HepG2 (cell line): ENCODE measurements around the gene RRP9. TPM values are rescaled to one million over a fixed set of nuclear protein-coding genes. Genes with fewer than 3 reads are reported as not detected.

Experiments used
- AGO1 ChIP-seq: fragments of 200-400 bp; formaldehyde crosslinking; IDR thresholded peaks from 2 replicates; pipeline ENCODE4 v1.6.1; 2017; ENCODE audit warnings: mild to moderate bottlenecking, low read depth, low read length, moderate library complexity; ENCODE audit not compliant: poor library complexity, severe bottlenecking
- BCL3 ChIP-seq: sonication (generic); formaldehyde crosslinking; IDR thresholded peaks from 2 replicates; pipeline ENCODE4 v1.5.1; 2020; ENCODE audit warnings: mild to moderate bottlenecking, missing genetic modification reagents, moderate library complexity
- CERS6 ChIP-seq: sonication (generic); formaldehyde crosslinking; IDR thresholded peaks from 2 replicates; pipeline ENCODE4 v1.5.0; 2020; ENCODE audit warnings: missing genetic modification reagents
- DMAP1 ChIP-seq: IDR thresholded peaks from 2 replicates; pipeline ENCODE4 v1.6.1; 2016
- EZH2 ChIP-seq: conservative IDR thresholded peaks from 2 replicates; pipeline ENCODE4 v1.6.1; 2012; ENCODE audit warnings: mild to moderate bottlenecking, low read depth, low read length, moderate library complexity
- FOXC1 ChIP-seq: sonication (generic); formaldehyde crosslinking; IDR thresholded peaks from 2 replicates; pipeline ENCODE4 v1.8.0; 2022; ENCODE audit warnings: mild to moderate bottlenecking, missing genetic modification reagents, borderline replicate concordance
- GLI4 ChIP-seq: sonication (generic); formaldehyde crosslinking; IDR thresholded peaks from 2 replicates; pipeline ENCODE4 v1.5.1; 2020; ENCODE audit warnings: missing genetic modification reagents, mild to moderate bottlenecking, moderate library complexity, borderline replicate concordance
- HINFP ChIP-seq: sonication (generic); formaldehyde crosslinking; IDR thresholded peaks from 2 replicates; pipeline ENCODE4 v1.4.0; 2020; ENCODE audit warnings: low read depth, mild to moderate bottlenecking, missing genetic modification reagents
- HOXA5 ChIP-seq: sonication (generic); formaldehyde crosslinking; IDR thresholded peaks from 2 replicates; pipeline ENCODE4 v1.4.0; 2020; ENCODE audit warnings: missing genetic modification reagents
- KLF16 ChIP-seq, 2 experiments: sonication (generic) in 1 of 2; formaldehyde crosslinking in 1 of 2; IDR thresholded peaks; 2 replicates each; pipeline versions ENCODE4 v1.6.1 to v1.8.0; 2016 to 2023; ENCODE audit warnings: missing genetic modification reagents in 2 of 2, missing compliant biosample characterization in 1 of 2
- MEF2D ChIP-seq: sonication (generic); formaldehyde crosslinking; IDR thresholded peaks from 2 replicates; pipeline ENCODE4 v1.5.1; 2020; ENCODE audit warnings: mild to moderate bottlenecking, missing genetic modification reagents
- PHF20 ChIP-seq: sonication (generic); formaldehyde crosslinking; IDR thresholded peaks from 2 replicates; pipeline ENCODE4 v1.5.0; 2020; ENCODE audit warnings: mild to moderate bottlenecking, missing genetic modification reagents
- ZNF20 ChIP-seq: sonication (generic); formaldehyde crosslinking; IDR thresholded peaks from 2 replicates; pipeline ENCODE4 v1.4.0; 2020; ENCODE audit warnings: mild to moderate bottlenecking, moderate library complexity, missing genetic modification reagents
- ZNF280D ChIP-seq: sonication (generic); formaldehyde crosslinking; IDR thresholded peaks from 2 replicates; pipeline ENCODE4 v1.5.1; 2020; ENCODE audit warnings: mild to moderate bottlenecking, missing genetic modification reagents
- ZNF382 ChIP-seq: sonication (generic); formaldehyde crosslinking; IDR thresholded peaks from 2 replicates; pipeline ENCODE4 v1.5.0; 2020; ENCODE audit warnings: missing genetic modification reagents, mild to moderate bottlenecking, borderline replicate concordance
- ZNF552 ChIP-seq: sonication (generic); formaldehyde crosslinking; IDR thresholded peaks from 2 replicates; pipeline ENCODE4 v1.9.0; 2022; ENCODE audit warnings: missing genetic modification reagents, mild to moderate bottlenecking, borderline replicate concordance
- ZNF598 ChIP-seq: sonication (generic); formaldehyde crosslinking; IDR thresholded peaks from 2 replicates; pipeline ENCODE4 v1.5.1; 2020; ENCODE audit warnings: mild to moderate bottlenecking, missing genetic modification reagents, borderline replicate concordance
- ZNF629 ChIP-seq: sonication (generic); formaldehyde crosslinking; conservative IDR thresholded peaks from 2 replicates; pipeline ENCODE4 v1.5.0; 2020; ENCODE audit warnings: missing genetic modification reagents
- ZNF660 ChIP-seq: sonication (generic); formaldehyde crosslinking; IDR thresholded peaks from 2 replicates; pipeline ENCODE4 v1.5.1; 2020; ENCODE audit warnings: mild to moderate bottlenecking, low read depth, missing genetic modification reagents, borderline replicate concordance
- ZNF674 ChIP-seq: sonication (generic); formaldehyde crosslinking; IDR thresholded peaks from 2 replicates; pipeline ENCODE4 v1.5.0; 2020; ENCODE audit warnings: low read depth, mild to moderate bottlenecking, missing genetic modification reagents
- ZNF878 ChIP-seq: sonication (generic); formaldehyde crosslinking; IDR thresholded peaks from 2 replicates; pipeline ENCODE4 v1.8.1; 2023; ENCODE audit warnings: mild to moderate bottlenecking, missing genetic modification reagents, moderate library complexity
- ZSCAN12 ChIP-seq: sonication (generic); formaldehyde crosslinking; IDR thresholded peaks from 2 replicates; pipeline ENCODE4 v1.9.0; 2021; ENCODE audit warnings: mild to moderate bottlenecking, missing genetic modification reagents
- polyA plus RNA-seq, 8 experiments: library from polyadenylated mRNA; depleted of rRNA in 3 of 8; stranded (reverse) in 7 of 8; unstranded in 1 of 8; fragments of >200 nt; fragmentation: Illumina TruSeq in 4 of 8; extraction: Trizol in 4 of 8; gene quantifications; 2 replicates each; pipeline versions ENCODE4 v1.2.1 to v1.2.3, GENCODE V29; 2011 to 2016; ENCODE audit warnings: low read depth in 4 of 8, missing spikeins in 1 of 8, mixed read lengths in 1 of 8; ENCODE audit not compliant: insufficient read depth in 1 of 8
- total RNA-seq, 5 experiments: library from RNA; depleted of rRNA; stranded (reverse); fragments of >200 nt; fragmentation: Illumina TruSeq; extraction: Trizol; gene quantifications; 2 replicates each; pipeline ENCODE4 v1.2.3, GENCODE V29; 2016; ENCODE audit warnings: low read depth in 1 of 5

RRP9 gene
- total and polyA plus RNA-seq, 2 of the 13 experiments (the other 11 are each of a cell fraction or from before 2014, with no cell fraction given), result 14.8 to 44.0 TPM

GRCh38 chr3:51941798-51942602 lies at the start of gene RRP9, which contains the start of gene PARP3 (continued):
- no peak; the same call in none of the 2 replicates for TF ChIP-seq FOXC1
- no peak for TF ChIP-seq GLI4 (CRISPR knock-in tag)
- peak; percentile 16; the same call in 1 of the 2 replicates for TF ChIP-seq ZNF280D (CRISPR knock-in tag)
- peak; percentile 34; the same call in 1 of the 2 replicates for TF ChIP-seq HOXA5
- TF ChIP-seq CERS6 (CRISPR knock-in tag), result no peak
- TF ChIP-seq ZNF660 (CRISPR knock-in tag), result no peak
- TF ChIP-seq ZNF552 (CRISPR knock-in tag), result peak; percentile 67; the same call in 1 of the 2 replicates
- peak; percentile 95 for TF ChIP-seq ZNF598 (CRISPR knock-in tag)
- peak; percentile 2 for TF ChIP-seq AGO1
- peak; percentile 61; the same call in 1 of the 2 replicates for TF ChIP-seq ZNF878 (CRISPR knock-in tag)
- peak; percentile 78; the same call in 1 of the 2 replicates for TF ChIP-seq MEF2D (CRISPR knock-in tag)
- TF ChIP-seq KLF16 (CRISPR knock-in tag; IDR thresholded peaks at IDR 0.05), result peak in 1 of 2 experiments; percentile 94; a peak in 1 of 4 replicates
- no peak for TF ChIP-seq EZH2
- no peak for TF ChIP-seq ZNF20 (CRISPR knock-in tag)
- TF ChIP-seq BCL3 (CRISPR knock-in tag), result peak; percentile 75; the same call in 1 of the 2 replicates
- TF ChIP-seq ZSCAN12, result no peak; the same call in 1 of the 2 replicates
- peak; percentile 63 for TF ChIP-seq PHF20 (CRISPR knock-in tag)
- peak; percentile 18; the same call in 1 of the 2 replicates for TF ChIP-seq ZNF629 (CRISPR knock-in tag)
- TF ChIP-seq ZNF674 (CRISPR knock-in tag), result peak; percentile 93; the same call in 1 of the 2 replicates
- no peak; the same call in 1 of the 2 replicates for TF ChIP-seq HINFP (CRISPR knock-in tag)
- peak; percentile 70 for TF ChIP-seq DMAP1 (CRISPR knock-in tag)
- TF ChIP-seq ZNF382 (CRISPR knock-in tag), result no peak
